ENCODE data around the gene RAP1GAP2.

DNA sequence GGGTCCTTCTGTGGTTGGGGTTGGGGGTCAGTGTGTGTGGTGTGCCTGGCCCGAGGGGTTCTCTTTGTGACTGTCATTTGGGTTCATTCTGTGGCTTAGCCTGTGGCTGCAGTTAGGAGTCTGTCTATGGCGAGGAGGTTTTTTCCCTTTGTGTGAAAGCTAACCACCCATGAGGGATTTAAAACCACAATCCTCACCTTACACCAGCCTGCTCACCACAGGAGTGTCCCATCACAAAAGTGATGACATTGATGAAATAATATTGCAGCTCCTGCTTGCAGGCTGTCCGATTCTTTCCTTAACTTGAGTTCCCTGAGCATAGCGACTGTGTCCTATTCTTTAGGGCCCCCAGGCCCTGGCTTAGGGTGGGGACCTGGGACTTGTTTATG, 113.6 kb downstream of the RAP1GAP2 start:
- TF ChIP-seq, protein P1, sequence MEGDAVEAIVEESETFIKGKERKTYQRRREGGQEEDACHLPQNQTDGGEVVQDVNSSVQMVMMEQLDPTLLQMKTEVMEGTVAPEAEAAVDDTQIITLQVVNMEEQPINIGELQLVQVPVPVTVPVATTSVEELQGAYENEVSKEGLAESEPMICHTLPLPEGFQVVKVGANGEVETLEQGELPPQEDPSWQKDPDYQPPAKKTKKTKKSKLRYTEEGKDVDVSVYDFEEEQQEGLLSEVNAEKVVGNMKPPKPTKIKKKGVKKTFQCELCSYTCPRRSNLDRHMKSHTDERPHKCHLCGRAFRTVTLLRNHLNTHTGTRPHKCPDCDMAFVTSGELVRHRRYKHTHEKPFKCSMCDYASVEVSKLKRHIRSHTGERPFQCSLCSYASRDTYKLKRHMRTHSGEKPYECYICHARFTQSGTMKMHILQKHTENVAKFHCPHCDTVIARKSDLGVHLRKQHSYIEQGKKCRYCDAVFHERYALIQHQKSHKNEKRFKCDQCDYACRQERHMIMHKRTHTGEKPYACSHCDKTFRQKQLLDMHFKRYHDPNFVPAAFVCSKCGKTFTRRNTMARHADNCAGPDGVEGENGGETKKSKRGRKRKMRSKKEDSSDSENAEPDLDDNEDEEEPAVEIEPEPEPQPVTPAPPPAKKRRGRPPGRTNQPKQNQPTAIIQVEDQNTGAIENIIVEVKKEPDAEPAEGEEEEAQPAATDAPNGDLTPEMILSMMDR (conservative IDR thresholded peaks at IDR 0.05; ENCODE audit: low read length) = no peak
- TF ChIP-seq EZH2phosphoT487 (IDR thresholded peaks at IDR 0.05; ENCODE audit: borderline replicate concordance, low read depth, low read length) = no peak
